Ishikawa (cell line): Measurements from ENCODE around the gene SBF1.

Source experiments
- CEBPB ChIP-seq: IDR thresholded peaks from 2 replicates; pipeline ENCODE4 v1.6.1; 2012
- CREB1 ChIP-seq: IDR thresholded peaks from 2 replicates; pipeline ENCODE4 v1.6.1; 2012; ENCODE audit warnings: low read depth
- EGR1 ChIP-seq: IDR thresholded peaks from 2 replicates; pipeline ENCODE4 v1.6.1; 2012
- EP300 ChIP-seq: IDR thresholded peaks from 2 replicates; pipeline ENCODE4 v1.6.1; 2012; ENCODE audit warnings: borderline replicate concordance
- FOXM1 ChIP-seq: IDR thresholded peaks from 2 replicates; pipeline ENCODE4 v1.6.1; 2012; ENCODE audit warnings: low read depth, borderline replicate concordance
- MAX ChIP-seq: IDR thresholded peaks from 2 replicates; pipeline ENCODE4 v1.6.1; 2012
- NFIC ChIP-seq: IDR thresholded peaks from 2 replicates; pipeline ENCODE4 v1.6.1; 2012
- RAD21 ChIP-seq: IDR thresholded peaks from 2 replicates; pipeline ENCODE4 v1.6.1; 2012; ENCODE audit warnings: low read depth
- REST ChIP-seq: IDR thresholded peaks from 2 replicates; pipeline ENCODE4 v1.6.1; 2012; ENCODE audit warnings: low read depth, mild to moderate bottlenecking
- TAF1 ChIP-seq: IDR thresholded peaks from 2 replicates; pipeline ENCODE4 v1.6.1; 2012; ENCODE audit warnings: low read depth, mild to moderate bottlenecking
- TCF12 ChIP-seq: IDR thresholded peaks from 2 replicates; pipeline ENCODE4 v1.6.1; 2012; ENCODE audit warnings: low read depth
- TEAD4 ChIP-seq: IDR thresholded peaks from 2 replicates; pipeline ENCODE4 v1.6.1; 2012
- USF1 ChIP-seq: IDR thresholded peaks from 2 replicates; pipeline ENCODE4 v1.6.1; 2012
- YY1 ChIP-seq: IDR thresholded peaks from 2 replicates; pipeline ENCODE4 v1.6.1; 2012; ENCODE audit warnings: low read depth
- ZBTB7A ChIP-seq: IDR thresholded peaks from 2 replicates; pipeline ENCODE4 v1.6.1; 2012; ENCODE audit warnings: low read depth

The SBF1 gene

GRCh38 chr22:50503475-50504145 is 28.8 kb upstream of the SBF1 start:
- TF ChIP-seq CREB1 = no peak
- TF ChIP-seq RAD21 = no peak
- no peak for TF ChIP-seq EGR1
- no peak for TF ChIP-seq TAF1
- no peak for TF ChIP-seq TEAD4
- no peak for TF ChIP-seq MAX

- TF ChIP-seq TCF12 (no peak), RAD21 (no peak), NFIC (no peak), FOXM1 (no peak), CREB1 (no peak), REST (no peak), TAF1 (no peak), EP300 (no peak), TEAD4 (no peak), ZBTB7A (no peak), USF1 (no peak), MAX (no peak), EGR1 (no peak), CEBPB (no peak)
Observed at GRCh38 chr22:50502628-50503474, 28.0 kb upstream of the SBF1 start.

- TF ChIP-seq USF1 = no peak
- no peak for TF ChIP-seq REST
- TF ChIP-seq EGR1 = no peak
- no peak for TF ChIP-seq TEAD4
- no peak for TF ChIP-seq MAX
- TF ChIP-seq ZBTB7A = no peak
- no peak for TF ChIP-seq EP300
Observed at GRCh38 chr22:50502096-50502495, 27.3 kb upstream of the SBF1 start.

- TF ChIP-seq FOXM1 (no peak), TEAD4 (no peak), TCF12 (no peak), CREB1 (no peak), ZBTB7A (no peak), TAF1 (no peak), USF1 (no peak), CEBPB (no peak), YY1 (no peak), REST (no peak), EGR1 (no peak), MAX (no peak), RAD21 (no peak), EP300 (no peak), NFIC (no peak)
Observed at GRCh38 chr22:50500452-50500851, 25.6 kb upstream of the SBF1 start.
